RWPE1 (cell line): ENCODE results near the gene KRT3.

Experiments used
- CTCF ChIA-PET: fragments of 350-600 bp; sonication (Branson Sonifier 250); formaldehyde crosslinking; extraction: SDS; loops from one replicate; lab custom pipeline; 2021; lab: Yijun Ruan, JAX
- POLR2A ChIA-PET: fragments of 400-600 bp; formaldehyde crosslinking; extraction: SDS; loops from one replicate; lab custom pipeline; 2020; ENCODE audit warnings: antibody characterized with exemption; ENCODE audit not compliant: low non-redundant PET; lab: Yijun Ruan, JAX
- DNase-seq: peaks from one replicate; pipeline ENCODE4 v3.0.0; 2012; ENCODE audit warnings: low spot score
- H3K27ac ChIP-seq: fragments of 450-650 bp; 2 replicates; pipeline ENCODE4 v1.5.1; 2017
- TF ChIP-seq, protein P1 (sequence below): fragments of 450-650 bp; conservative IDR thresholded peaks from 2 replicates; pipeline ENCODE4 v1.5.1; 2017; ENCODE audit warnings: low read depth, mild to moderate bottlenecking

KRT3 gene

DNA sequence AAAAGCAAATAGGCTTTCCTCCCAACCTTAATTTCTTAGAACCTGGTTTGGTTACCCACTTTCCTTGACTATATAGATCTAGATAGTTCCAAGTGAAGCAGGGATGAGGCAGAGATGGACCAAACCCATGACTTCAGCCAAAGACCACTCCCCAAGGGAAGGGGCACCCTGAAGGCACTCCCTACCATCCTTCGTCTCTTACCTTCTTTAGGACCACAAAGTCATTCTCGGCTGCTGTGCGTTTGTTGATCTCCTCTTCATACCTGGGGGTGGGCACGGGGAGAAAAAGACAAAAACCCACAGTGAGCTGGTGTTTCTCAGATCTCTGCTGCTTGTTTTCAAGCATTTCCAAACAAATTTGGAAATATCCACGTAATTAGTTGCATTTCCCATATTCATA is 14.6 kb upstream of the KRT3 start:
- TF ChIP-seq, protein P1, sequence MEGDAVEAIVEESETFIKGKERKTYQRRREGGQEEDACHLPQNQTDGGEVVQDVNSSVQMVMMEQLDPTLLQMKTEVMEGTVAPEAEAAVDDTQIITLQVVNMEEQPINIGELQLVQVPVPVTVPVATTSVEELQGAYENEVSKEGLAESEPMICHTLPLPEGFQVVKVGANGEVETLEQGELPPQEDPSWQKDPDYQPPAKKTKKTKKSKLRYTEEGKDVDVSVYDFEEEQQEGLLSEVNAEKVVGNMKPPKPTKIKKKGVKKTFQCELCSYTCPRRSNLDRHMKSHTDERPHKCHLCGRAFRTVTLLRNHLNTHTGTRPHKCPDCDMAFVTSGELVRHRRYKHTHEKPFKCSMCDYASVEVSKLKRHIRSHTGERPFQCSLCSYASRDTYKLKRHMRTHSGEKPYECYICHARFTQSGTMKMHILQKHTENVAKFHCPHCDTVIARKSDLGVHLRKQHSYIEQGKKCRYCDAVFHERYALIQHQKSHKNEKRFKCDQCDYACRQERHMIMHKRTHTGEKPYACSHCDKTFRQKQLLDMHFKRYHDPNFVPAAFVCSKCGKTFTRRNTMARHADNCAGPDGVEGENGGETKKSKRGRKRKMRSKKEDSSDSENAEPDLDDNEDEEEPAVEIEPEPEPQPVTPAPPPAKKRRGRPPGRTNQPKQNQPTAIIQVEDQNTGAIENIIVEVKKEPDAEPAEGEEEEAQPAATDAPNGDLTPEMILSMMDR, result no peak
- POLR2A ChIA-PET, result no interaction called here
- DNase-seq, result no peak
- CTCF ChIA-PET, result no interaction called here
- H3K27ac ChIP-seq, result no peak overlapping the region

DNA sequence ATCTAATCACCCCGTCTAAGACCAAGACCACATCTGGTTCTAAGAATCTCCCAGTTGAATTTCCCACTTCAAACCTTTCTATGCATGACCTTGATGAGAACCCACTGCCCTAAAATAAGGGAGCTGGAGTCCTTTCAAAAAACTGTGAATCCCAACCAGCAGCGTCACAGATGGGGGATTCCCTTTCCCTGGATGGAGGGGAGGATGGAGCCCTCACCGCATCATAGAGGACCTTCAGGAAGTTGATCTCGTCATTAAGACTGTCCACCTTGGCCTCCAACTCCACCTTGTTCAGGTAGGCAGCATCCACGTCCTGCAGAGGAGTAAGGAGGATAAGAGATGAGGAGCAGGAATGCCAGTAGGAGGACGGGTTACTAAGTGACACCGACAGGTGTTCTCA is 13.2 kb upstream of the KRT3 start:
- POLR2A ChIA-PET, result no interaction called here
- TF ChIP-seq, protein P1, result no peak
- CTCF ChIA-PET, result no interaction called here
- no peak for DNase-seq
- H3K27ac ChIP-seq, result no peak overlapping the region

- DNase-seq, result no peak
- ChIA-PET POLR2A (no interaction called here), CTCF (interaction anchor here (0.5 kb wide), 1 partner anchor 537 kb away, joined by 3 read pairs; no protein-coding TSS in a partner anchor)
- TF ChIP-seq, protein P1, result no peak
- H3K27ac ChIP-seq, result no peak overlapping the region
Observed at GRCh38 chr12:52808573-52809160, 12.8 kb upstream of the KRT3 start.

GRCh38 chr12:52807544-52808470 is 11.9 kb upstream of the KRT3 start:
- CTCF ChIA-PET, result interaction anchor here (0.6 kb wide), 1 partner anchor 154 kb away, joined by 3 read pairs; no protein-coding TSS in a partner anchor
- no peak overlapping the region for H3K27ac ChIP-seq
- TF ChIP-seq, protein P1, result no peak
- POLR2A ChIA-PET, result no interaction called here
- DNase-seq, result no peak

DNA sequence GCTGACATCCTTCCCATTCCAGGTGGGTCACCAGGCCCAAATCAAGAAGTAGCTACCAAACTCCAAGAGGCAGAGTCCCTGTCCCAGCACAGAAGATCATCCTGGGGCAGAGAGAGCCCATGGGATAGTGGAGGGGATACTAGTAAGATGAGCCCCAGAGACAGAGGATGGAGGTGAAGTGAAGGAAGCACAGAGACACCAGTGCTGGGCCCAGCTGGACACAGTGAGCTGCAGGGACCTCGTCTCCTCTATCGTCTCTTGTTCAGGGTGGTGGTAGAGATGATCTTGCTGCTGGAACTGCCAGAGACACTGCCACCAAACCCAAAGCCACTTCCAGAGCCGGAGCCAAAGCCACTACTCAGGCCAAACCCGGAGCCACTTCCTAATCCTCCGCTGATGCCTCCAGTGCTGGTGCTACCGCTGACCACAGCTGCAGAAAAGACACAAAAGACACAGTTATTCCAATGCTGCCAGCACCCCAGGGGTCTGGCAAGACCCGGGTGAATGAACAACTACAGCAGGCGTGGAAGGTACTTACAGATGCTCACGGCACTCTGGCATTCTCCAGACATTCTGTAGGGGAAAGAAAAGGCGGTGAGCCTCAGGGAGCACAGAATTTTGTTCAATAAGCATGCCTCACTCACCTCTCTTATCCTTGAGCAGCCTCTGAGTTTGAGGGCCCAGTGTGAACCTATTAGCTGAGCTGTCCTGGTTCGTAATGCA is 11.1 kb upstream of the KRT3 start:
- no peak for DNase-seq

More for the DNA sequence above, 11.1 kb upstream of the KRT3 start:
- no peak overlapping the region for H3K27ac ChIP-seq
- ChIA-PET CTCF (no interaction called here), POLR2A (no interaction called here)
- TF ChIP-seq, protein P1, result no peak
